ENCODE measurements around the gene KAT6B.
"Not testable (repeated sequence)": the region's sequence is repeated elsewhere in the genome, so short reads cannot be mapped to it uniquely, and the experiment has no call there.

The KAT6B gene

GRCh38 chr10:74857586-74857985 lies 31.2 kb downstream of the KAT6B start:
- DNase-seq (ENCODE audit: low read depth, low spot score): no peak

- no peak for DNase-seq (ENCODE audit: low read depth, low spot score)
These were observed 33.1 kb downstream of the KAT6B start for GRCh38 chr10:74859546-74859945.

- no peak for DNase-seq (ENCODE audit: low read depth, low spot score)
These were observed 36.2 kb downstream of the KAT6B start for GRCh38 chr10:74862625-74863024.

- no peak for DNase-seq (ENCODE audit: low read depth, low spot score)
These were observed 37.2 kb downstream of the KAT6B start for GRCh38 chr10:74863551-74863950.

- no peak for DNase-seq (ENCODE audit: low read depth, low spot score)
These were observed 41.0 kb downstream of the KAT6B start for GRCh38 chr10:74867351-74867750.

- DNase-seq (ENCODE audit: low read depth, low spot score): no peak
These were observed 42.1 kb downstream of the KAT6B start for GRCh38 chr10:74868392-74868977.

GRCh38 chr10:74869635-74870034 lies 43.2 kb downstream of the KAT6B start:
- no peak for DNase-seq (ENCODE audit: low read depth, low spot score)

- no peak for DNase-seq (ENCODE audit: low read depth, low spot score)
These were observed 43.8 kb downstream of the KAT6B start for GRCh38 chr10:74870191-74870590.

- no peak for DNase-seq (ENCODE audit: low read depth, low spot score)
These were observed 45.4 kb downstream of the KAT6B start for GRCh38 chr10:74871595-74872382.

- no peak for DNase-seq (ENCODE audit: low read depth, low spot score)
These were observed 47.5 kb downstream of the KAT6B start for GRCh38 chr10:74873803-74874454.

GRCh38 chr10:74874649-74875048 lies 48.2 kb downstream of the KAT6B start:
- DNase-seq (ENCODE audit: low read depth, low spot score): no peak

- no peak for DNase-seq (ENCODE audit: low read depth, low spot score)
These were observed 48.7 kb downstream of the KAT6B start for GRCh38 chr10:74875068-74875467.

- DNase-seq (ENCODE audit: low read depth, low spot score): no peak
These were observed 49.6 kb downstream of the KAT6B start for GRCh38 chr10:74875966-74876365.

- not testable (repeated sequence) for DNase-seq (ENCODE audit: low read depth, low spot score)
These were observed 50.7 kb downstream of the KAT6B start for GRCh38 chr10:74877054-74877453.

GRCh38 chr10:74877898-74878297 lies 51.5 kb downstream of the KAT6B start:
- DNase-seq (ENCODE audit: low read depth, low spot score): no peak

GRCh38 chr10:74880041-74880440 lies 53.6 kb downstream of the KAT6B start:
- no peak for DNase-seq (ENCODE audit: low read depth, low spot score)

GRCh38 chr10:74881253-74881884 lies 55.0 kb downstream of the KAT6B start:
- no peak for DNase-seq (ENCODE audit: low read depth, low spot score)

GRCh38 chr10:74882427-74882826 lies 56.0 kb downstream of the KAT6B start:
- no peak for DNase-seq (ENCODE audit: low read depth, low spot score)

- no peak for DNase-seq (ENCODE audit: low read depth, low spot score)
These were observed 56.4 kb downstream of the KAT6B start for GRCh38 chr10:74882831-74883230.

GRCh38 chr10:74883428-74883827 lies 57.0 kb downstream of the KAT6B start:
- DNase-seq (ENCODE audit: low read depth, low spot score): no peak

GRCh38 chr10:74887614-74888284 lies 61.3 kb downstream of the KAT6B start:
- no peak for DNase-seq (ENCODE audit: low read depth, low spot score)

All from brain pericyte (primary cell).